PC-9 (cell line): ENCODE data around the gene SCNN1B. TPM values are rescaled to one million over a fixed set of nuclear protein-coding genes. Genes with fewer than 3 reads are reported as not detected.
A peak's percentile ranks its signal among the peaks of the same experiment; 100 is the strongest.

Experiments
- BruUV-seq: library from RNA; stranded (reverse); fragments of 400-500 nt; replicated peaks from 2 replicates; lab custom pipeline; 2021; lab: Mats Ljungman, UMichigan
- CTCF ChIA-PET: fragments of 300-600 bp; sonication (Branson Sonifier 250); formaldehyde crosslinking; loops from one replicate; lab custom pipeline; 2022; ENCODE audit warnings: antibody characterized with exemption; lab: Charles Lee
- POLR2A ChIA-PET: fragments of 300-600 bp; sonication (Branson Sonifier 250); formaldehyde crosslinking; loops from one replicate; lab custom pipeline; 2022; ENCODE audit warnings: antibody characterized with exemption; ENCODE audit not compliant: unreplicated experiment; lab: Charles Lee
- DNase-seq, 2 experiments: peaks; one replicate each; pipeline versions ENCODE4 v3.0.0 to v3.0.0-alpha.2; 2015 to 2022; ENCODE audit warnings: mixed read lengths in 1 of 2
- H2AFZ ChIP-seq: fragments of 200-600 bp; sonication (generic); 2 replicates; pipeline ENCODE4 v1.8.1; 2017; ENCODE audit warnings: antibody characterized with exemption
- H3F3A ChIP-seq: fragments of 200-600 bp; sonication (generic); 2 replicates; pipeline ENCODE4 v1.8.1; 2017; ENCODE audit warnings: antibody characterized with exemption, mild to moderate bottlenecking, low read depth; ENCODE audit not compliant: insufficient read depth
- H3K27ac ChIP-seq: fragments of 200-600 bp; sonication (generic); 2 replicates; pipeline ENCODE4 v1.6.1; 2016; ENCODE audit warnings: mixed run types
- H3K27me3 ChIP-seq: fragments of 200-600 bp; sonication (generic); 2 replicates; pipeline ENCODE4 v1.6.1; 2016; ENCODE audit warnings: low read depth, mixed run types; ENCODE audit not compliant: insufficient read depth
- H3K36me3 ChIP-seq: fragments of 200-600 bp; sonication (generic); 2 replicates; pipeline ENCODE4 v1.6.1; 2016; ENCODE audit warnings: low read depth, mixed run types
- H3K4me1 ChIP-seq: fragments of 200-600 bp; sonication (generic); replicated peaks from 2 replicates; pipeline ENCODE4 v1.6.1; 2016; ENCODE audit warnings: mixed run types; ENCODE audit not compliant: insufficient read depth
- H3K4me2 ChIP-seq: fragments of 200-600 bp; sonication (generic); 2 replicates; pipeline ENCODE4 v1.6.1; 2017; ENCODE audit warnings: mixed run types
- H3K4me3 ChIP-seq: fragments of 200-600 bp; sonication (generic); 2 replicates; pipeline ENCODE4 v1.6.1; 2016; ENCODE audit warnings: mixed run types
- H3K79me2 ChIP-seq: fragments of 200-600 bp; sonication (generic); 2 replicates; pipeline ENCODE4 v1.6.1; 2017; ENCODE audit warnings: low read depth, mixed run types
- H3K9me2 ChIP-seq: fragments of 200-600 bp; sonication (generic); 2 replicates; pipeline ENCODE4 v1.8.1; 2017; ENCODE audit warnings: mild to moderate bottlenecking; ENCODE audit not compliant: insufficient read depth
- H3K9me3 ChIP-seq: fragments of 200-600 bp; sonication (generic); 2 replicates; pipeline ENCODE4 v1.8.1; 2016; ENCODE audit warnings: low read depth; ENCODE audit not compliant: insufficient read depth
- H4K20me1 ChIP-seq: fragments of 200-600 bp; sonication (generic); 2 replicates; pipeline ENCODE4 v1.8.1; 2017; ENCODE audit not compliant: insufficient read depth
- EZH2 ChIP-seq: fragments of 200-600 bp; sonication (generic); IDR thresholded peaks from 2 replicates; pipeline ENCODE4 v1.8.0; 2017; ENCODE audit warnings: antibody characterized with exemption, low read depth
- intact Hi-C: fragments of 100-400 bp; cut with micrococcal nuclease; formaldehyde crosslinking; loops from one replicate; pipeline ENCODE4 v1.10.0; 2022; ENCODE audit not compliant: unreplicated experiment
- total RNA-seq: library from RNA; stranded (reverse); gene quantifications from 2 replicates; pipeline ENCODE4 v1.2.3, GENCODE V29; 2021
- TF ChIP-seq, protein P1 (sequence below): fragments of 200-600 bp; sonication (generic); conservative IDR thresholded peaks from 2 replicates; pipeline ENCODE4 v1.6.1; 2017; ENCODE audit warnings: mixed run types, antibody characterized with exemption, mild to moderate bottlenecking, moderate library complexity

The SCNN1B gene
- total RNA-seq, 1 experiment from 2014 or later = 0.57 TPM

DNA sequence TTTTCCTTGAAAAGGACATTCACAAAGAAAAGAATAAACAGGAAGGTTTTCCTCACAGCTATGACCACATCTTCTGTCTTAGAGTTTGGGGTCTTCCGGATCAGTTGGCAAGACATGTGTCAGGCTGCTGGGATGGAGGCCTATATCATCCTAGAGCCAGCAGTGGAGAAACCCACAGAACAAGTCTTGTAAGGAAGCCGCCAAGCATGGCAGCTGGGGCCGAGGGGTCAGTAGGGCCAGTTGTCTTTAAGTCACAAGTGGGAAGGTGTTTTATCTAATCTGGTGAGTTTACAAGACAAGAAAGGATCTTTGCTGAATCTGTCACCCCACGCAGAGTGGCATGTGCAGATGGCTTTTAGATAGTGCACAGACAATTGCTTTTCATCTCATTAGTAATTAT, 25.7 kb downstream of the SCNN1B start:
- Histone ChIP-seq H3K36me3 (no peaks in the 10 kb centered on the region), H4K20me1 (no peaks in the 10 kb centered on the region), H3K79me2 (no peaks in the 10 kb centered on the region), H3K9me3 (no peaks in the 10 kb centered on the region), H3K4me3 (no peak overlapping the region), H3K4me1 (peaks cover 13% of the 10 kb centered on the region; the same call in 1 of the 2 replicates), H3K27ac (no peak overlapping the region), H3K27me3 (no peaks in the 10 kb centered on the region), H2AFZ (no peak overlapping the region), H3F3A (peaks cover 10% of the 10 kb centered on the region; the same call in 1 of the 2 replicates), H3K4me2 (no peak overlapping the region), H3K9me2 (no peaks in the 10 kb centered on the region)
- intact Hi-C loops = no loop called here
- ChIA-PET CTCF (no interaction called here), POLR2A (no interaction called here)
- BruUV-seq = no TSS peak
- TF ChIP-seq, protein P1, sequence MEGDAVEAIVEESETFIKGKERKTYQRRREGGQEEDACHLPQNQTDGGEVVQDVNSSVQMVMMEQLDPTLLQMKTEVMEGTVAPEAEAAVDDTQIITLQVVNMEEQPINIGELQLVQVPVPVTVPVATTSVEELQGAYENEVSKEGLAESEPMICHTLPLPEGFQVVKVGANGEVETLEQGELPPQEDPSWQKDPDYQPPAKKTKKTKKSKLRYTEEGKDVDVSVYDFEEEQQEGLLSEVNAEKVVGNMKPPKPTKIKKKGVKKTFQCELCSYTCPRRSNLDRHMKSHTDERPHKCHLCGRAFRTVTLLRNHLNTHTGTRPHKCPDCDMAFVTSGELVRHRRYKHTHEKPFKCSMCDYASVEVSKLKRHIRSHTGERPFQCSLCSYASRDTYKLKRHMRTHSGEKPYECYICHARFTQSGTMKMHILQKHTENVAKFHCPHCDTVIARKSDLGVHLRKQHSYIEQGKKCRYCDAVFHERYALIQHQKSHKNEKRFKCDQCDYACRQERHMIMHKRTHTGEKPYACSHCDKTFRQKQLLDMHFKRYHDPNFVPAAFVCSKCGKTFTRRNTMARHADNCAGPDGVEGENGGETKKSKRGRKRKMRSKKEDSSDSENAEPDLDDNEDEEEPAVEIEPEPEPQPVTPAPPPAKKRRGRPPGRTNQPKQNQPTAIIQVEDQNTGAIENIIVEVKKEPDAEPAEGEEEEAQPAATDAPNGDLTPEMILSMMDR = no peak
- TF ChIP-seq EZH2 = no peak
- no peak for DNase-seq

DNA sequence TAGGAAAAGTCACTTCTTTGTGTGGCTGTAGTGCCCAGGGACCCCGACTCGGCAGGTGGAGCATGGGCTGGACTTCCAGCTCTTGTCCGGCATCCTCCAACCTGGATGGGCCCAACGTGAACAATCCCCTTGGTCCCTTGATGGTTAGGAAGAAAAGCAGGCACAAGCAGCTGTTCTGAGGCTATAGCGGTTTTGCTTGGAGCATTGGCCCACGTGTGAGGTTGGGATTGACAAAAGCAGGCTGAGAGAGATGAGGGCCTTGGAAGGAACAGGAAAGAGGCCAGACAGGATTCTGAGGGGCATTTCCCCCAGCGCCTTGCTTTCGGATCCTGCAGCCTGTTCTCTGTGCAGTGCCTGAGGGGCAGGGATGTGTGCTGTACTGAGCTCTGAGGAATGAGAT, 28.1 kb downstream of the SCNN1B start:
- Histone ChIP-seq H3K79me2 (no peaks in the 10 kb centered on the region), H4K20me1 (no peaks in the 10 kb centered on the region), H2AFZ (no peak overlapping the region), H3K4me2 (no peak overlapping the region), H3K36me3 (no peaks in the 10 kb centered on the region), H3K4me3 (no peak overlapping the region), H3K9me3 (no peaks in the 10 kb centered on the region), H3K27me3 (no peaks in the 10 kb centered on the region), H3K9me2 (no peaks in the 10 kb centered on the region), H3K27ac (no peak overlapping the region), H3F3A (peaks cover 9% of the 10 kb centered on the region), H3K4me1 (peaks cover 21% of the 10 kb centered on the region)
- intact Hi-C loops = loop anchor here (2.0 to 10.0 kb wide), 2 partner anchors 75 to 105 kb away; no protein-coding TSS in a partner anchor
- BruUV-seq = no TSS peak
- POLR2A ChIA-PET = interaction anchor here (0.6 kb wide), 1 partner anchor 17 kb away, joined by 6 read pairs; no protein-coding TSS in a partner anchor
- CTCF ChIA-PET = no interaction called here
- no peak for TF ChIP-seq EZH2
- TF ChIP-seq, protein P1 = no peak
- no peak for DNase-seq

DNA sequence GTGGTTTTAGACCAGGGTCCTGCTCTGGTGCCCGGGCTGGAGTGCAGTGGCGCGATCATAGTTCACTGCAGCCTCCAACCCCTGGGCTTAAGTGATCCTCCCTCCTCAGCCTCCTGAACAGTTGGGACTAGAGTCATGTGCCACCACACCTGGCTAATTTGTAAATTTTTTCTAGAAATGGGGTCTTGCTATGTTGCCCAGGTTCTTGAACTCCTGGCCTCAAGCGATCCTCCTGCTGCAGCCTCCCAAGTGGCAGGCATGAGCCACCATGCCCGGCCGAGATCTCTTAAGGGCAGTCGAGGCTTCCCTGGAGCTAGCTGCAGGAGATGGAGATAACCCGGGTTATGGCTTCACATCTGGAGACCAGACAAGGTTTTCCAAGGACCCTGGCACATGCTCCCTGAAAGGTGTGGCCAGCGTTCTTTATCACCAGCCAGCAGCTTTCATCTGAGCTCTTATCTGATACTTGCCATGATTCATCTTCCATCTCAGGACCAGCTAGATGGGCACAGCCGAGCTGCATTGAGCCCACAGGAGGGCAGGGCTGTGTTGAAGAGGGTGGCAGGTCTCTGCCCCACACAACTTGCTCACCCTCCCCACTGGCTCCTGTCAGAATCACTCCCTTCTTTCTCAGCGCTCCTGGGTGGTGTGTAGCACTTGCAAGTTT, 28.6 kb downstream of the SCNN1B start:
- no peak for TF ChIP-seq EZH2
- TF ChIP-seq, protein P1 = no peak
- no peak overlapping the region for H3K27ac ChIP-seq
- H3K79me2 ChIP-seq = no peaks in the 10 kb centered on the region
- H3K9me2 ChIP-seq = no peaks in the 10 kb centered on the region
- no peaks in the 10 kb centered on the region for H4K20me1 ChIP-seq
- no peak overlapping the region for H2AFZ ChIP-seq
- no peak overlapping the region for H3K4me2 ChIP-seq
- CTCF ChIA-PET = no interaction called here
- peaks cover 13% of the 10 kb centered on the region for H3F3A ChIP-seq
- no peaks in the 10 kb centered on the region for H3K36me3 ChIP-seq
- DNase-seq = peak; percentile 23 to 57
- H3K9me3 ChIP-seq = no peaks in the 10 kb centered on the region
- no TSS peak for BruUV-seq
- H3K4me3 ChIP-seq = no peak overlapping the region
- POLR2A ChIA-PET = interaction anchor here (0.7 kb wide), 1 partner anchor 76 kb away, joined by 17 read pairs; no protein-coding TSS in a partner anchor
- peaks cover 23% of the 10 kb centered on the region for H3K4me1 ChIP-seq
- intact Hi-C loops = loop anchor here (2.0 to 10.0 kb wide), 2 partner anchors 76 to 104 kb away; no protein-coding TSS in a partner anchor
- H3K27me3 ChIP-seq = no peaks in the 10 kb centered on the region
